GM18873 (cell line): ENCODE data around the gene TYROBP.
"Not testable (repeated sequence)": the region's sequence is repeated elsewhere in the genome, so short reads cannot be mapped to it uniquely, and the experiment has no call there.

Experiments
- ATAC-seq: cut with Tn5 transposase; IDR thresholded peaks from one replicate; pipeline ENCODE4 v1.9.1; 2021; ENCODE audit warnings: mild to moderate bottlenecking, moderate library complexity, moderate number of reproducible peaks; ENCODE audit not compliant: unreplicated experiment, low FRiP score

TYROBP gene

GRCh38 chr19:35879068-35879467, 29.0 kb downstream of the TYROBP start:
- no peak for ATAC-seq

DNA sequence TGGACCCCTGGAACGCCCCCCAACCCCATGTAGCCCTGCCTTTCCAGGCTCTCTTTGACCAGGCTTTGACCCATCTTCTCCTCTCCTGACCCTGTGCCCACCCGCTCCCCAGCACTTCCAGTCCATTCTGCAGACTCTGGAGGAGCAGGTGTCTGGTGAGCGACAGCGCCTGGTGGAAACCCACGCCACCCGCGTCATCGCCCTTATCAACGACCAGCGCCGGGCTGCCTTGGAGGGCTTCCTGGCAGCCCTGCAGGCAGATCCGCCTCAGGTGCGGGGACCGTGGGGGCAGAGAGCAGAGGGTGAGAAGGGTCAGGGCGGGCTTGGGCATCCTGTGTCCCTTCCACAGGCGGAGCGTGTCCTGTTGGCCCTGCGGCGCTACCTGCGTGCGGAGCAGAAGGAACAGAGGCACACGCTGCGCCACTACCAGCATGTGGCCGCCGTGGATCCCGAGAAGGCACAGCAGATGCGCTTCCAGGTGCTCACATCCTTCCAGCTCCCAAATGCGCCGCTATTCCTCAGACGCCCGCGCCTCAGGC, 33.6 kb downstream of the TYROBP start:
- ATAC-seq: no peak

GRCh38 chr19:35872180-35872579, 35.9 kb downstream of the TYROBP start:
- ATAC-seq: no peak

DNA sequence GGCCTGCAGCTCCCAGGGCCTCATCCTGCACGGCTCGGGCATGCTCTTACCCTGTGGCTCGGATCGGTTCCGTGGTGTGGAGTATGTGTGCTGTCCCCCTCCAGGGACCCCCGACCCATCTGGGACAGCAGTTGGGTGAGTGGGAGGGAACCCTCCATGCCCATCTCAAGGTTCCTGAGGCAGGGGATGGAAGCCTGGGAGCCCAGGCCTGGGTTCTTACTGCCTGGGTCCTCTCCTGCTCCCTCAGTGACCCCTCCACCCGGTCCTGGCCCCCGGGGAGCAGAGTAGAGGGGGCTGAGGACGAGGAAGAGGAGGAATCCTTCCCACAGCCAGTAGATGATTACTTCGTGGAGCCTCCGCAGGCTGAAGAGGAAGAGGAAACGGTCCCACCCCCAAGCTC, 36.5 kb downstream of the TYROBP start:
- no peak for ATAC-seq

DNA sequence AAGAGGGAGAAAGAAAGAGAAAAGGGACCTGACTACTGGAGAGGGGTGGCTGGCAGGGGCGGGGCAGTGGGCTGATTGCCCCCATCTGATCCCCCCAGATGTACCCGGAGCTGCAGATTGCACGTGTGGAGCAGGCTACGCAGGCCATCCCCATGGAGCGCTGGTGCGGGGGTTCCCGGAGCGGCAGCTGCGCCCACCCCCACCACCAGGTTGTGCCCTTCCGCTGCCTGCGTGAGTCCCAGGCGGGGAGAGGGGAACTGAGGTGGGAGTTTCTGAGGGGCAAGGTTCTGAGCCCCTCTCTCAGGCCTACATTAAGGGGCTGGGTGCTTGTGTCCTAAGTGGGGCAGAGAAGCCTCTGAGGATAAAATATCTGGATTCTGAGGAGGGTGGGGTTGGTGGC, 37.3 kb downstream of the TYROBP start:
- ATAC-seq: no peak

GRCh38 chr19:35870124-35870736, 37.9 kb downstream of the TYROBP start:
- not testable (repeated sequence) for ATAC-seq

DNA sequence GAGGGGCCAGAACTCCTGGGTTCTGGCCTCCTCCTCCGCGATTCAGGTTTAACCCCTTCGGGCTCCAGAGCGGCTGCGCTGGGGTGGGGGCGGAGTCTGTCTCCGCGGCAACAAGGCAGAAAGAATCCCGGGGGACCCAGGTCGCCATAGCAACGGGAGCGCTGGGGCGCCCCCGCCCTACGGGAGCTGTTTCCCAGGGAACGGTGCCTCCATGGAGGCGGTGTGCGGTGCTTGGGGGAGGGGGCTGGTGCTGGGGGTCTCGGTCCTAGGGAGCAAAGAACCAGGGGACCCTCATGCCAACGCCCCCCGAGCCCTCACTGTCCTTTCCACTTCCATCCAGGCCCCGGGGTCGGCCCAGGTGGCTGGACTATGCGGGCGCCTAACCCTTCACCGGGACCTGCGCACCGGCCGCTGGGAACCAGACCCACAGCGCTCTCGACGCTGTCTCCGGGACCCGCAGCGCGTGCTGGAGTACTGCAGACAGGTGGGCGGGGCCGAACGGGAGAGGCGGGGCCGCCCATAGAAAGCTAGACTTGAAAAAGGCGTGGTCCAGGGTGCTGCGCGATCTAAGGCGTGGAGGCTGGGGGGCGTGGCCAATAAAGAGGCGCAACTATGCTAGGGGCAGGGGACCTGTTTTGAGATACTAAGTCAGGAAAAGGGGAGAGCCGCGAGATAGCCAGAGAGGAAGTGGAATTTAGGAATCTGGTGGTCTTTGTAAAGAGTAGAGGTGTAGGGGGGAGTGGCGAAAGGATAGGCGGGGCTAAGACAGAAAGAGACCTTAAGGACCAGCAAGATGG, 38.6 kb downstream of the TYROBP start:
- ATAC-seq: no peak

- ATAC-seq: no peak
Measured at GRCh38 chr19:35868823-35869326, 39.2 kb downstream of the TYROBP start.

- ATAC-seq: no peak
Measured at GRCh38 chr19:35868172-35868822, 39.8 kb downstream of the TYROBP start, which contains the start of gene APLP1. Gene APLP1 (plus strand): TSS chr19:35868574. CDS start chr19:35868637, 63 bp downstream.

GRCh38 chr19:35863018-35863417, 45.1 kb downstream of the TYROBP start:
- no peak for ATAC-seq

DNA sequence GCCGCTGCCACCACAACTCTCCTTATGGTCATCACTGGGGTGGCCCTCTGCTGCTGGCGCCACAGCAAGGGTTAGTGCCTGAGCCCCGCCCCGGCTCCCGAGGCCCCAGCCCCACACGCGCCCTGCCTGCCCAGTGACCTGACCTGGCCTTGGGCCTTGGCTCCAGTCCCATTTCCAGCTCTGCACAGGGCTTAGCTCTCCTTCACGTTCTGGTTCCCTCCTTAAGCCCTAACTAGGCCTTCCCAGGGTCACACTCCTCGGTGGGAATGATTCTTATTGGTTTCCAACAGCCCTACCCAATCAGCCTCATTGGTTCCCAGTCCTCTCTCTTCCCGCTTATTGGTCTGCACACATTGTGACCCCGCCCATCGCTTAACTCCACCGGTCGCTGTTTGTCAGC, 45.6 kb downstream of the TYROBP start:
- no peak for ATAC-seq

- no peak for ATAC-seq
Measured at GRCh38 chr19:35861640-35862160, 46.4 kb downstream of the TYROBP start.

- ATAC-seq: no peak
Measured at GRCh38 chr19:35860818-35861639, 47.1 kb downstream of the TYROBP start.

GRCh38 chr19:35860436-35860817, 47.7 kb downstream of the TYROBP start:
- ATAC-seq: no peak

DNA sequence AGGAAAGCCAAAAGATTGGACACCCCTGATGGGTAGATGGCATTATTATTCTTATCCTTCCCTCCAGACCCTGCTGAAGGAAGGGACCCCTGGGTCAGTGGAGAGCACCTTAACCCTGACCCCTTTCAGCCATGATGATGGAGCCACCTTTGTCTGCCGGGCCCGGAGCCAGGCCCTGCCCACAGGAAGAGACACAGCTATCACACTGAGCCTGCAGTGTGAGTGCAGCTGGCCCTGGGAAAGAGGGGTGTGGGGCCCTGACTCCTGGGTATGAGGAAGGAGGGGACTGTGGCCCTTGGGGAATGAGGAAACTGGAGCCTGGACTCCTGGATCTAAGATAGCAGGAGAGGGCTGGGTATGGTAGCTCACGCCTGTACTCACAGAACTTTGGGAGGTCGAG, 48.7 kb downstream of the TYROBP start:
- ATAC-seq: no peak

DNA sequence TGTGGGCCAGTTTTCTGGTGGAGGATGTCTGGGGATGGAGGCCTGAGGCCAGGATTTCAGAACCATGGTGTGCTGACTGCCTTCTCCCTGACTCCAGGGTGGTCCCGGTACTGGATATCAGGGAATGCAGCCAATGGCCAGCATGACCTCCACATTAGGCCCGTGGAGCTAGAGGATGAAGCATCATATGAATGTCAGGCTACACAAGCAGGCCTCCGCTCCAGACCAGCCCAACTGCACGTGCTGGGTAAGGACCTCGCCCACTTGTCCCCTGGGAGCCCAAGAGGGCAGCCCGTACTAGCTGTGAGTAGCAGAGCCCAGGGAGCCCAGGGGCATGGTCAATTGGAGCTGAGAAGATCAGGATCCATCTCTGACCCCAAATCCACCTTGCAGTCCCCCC, 49.8 kb downstream of the TYROBP start:
- ATAC-seq: no peak

DNA sequence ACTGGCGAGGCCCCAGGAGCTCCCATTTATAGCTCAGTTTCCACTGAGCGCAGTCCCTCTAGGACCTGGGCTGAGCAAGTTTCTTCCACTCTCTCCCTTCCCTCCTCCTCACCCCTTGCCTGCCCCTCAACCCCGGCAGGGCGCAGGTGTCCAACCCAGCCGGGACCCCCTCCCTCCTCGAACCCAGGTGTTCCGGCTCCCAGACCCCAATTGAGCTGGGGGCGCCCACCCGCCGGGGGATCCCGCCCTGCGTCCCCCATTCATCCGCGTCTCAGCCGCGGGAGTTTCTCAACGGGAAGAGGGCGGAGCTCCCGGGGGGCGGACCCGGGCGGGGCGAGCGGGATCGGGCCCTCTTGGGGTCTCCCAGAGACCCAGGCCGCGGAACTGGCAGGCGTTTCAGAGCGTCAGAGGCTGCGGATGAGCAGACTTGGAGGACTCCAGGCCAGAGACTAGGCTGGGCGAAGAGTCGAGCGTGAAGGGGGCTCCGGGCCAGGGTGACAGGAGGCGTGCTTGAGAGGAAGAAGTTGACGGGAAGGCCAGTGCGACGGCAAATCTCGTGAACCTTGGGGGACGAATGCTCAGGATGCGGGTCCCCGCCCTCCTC, 51.4 kb downstream of the TYROBP start, which contains the start of gene KIRREL2:
TSS of gene KIRREL2 (plus strand) at position 366 of the 604 bp plus-strand sequence. CDS start at position 575, 209 bp downstream.
- ATAC-seq: no peak
